Sigmoid colon (tissue), 7 donors: ENCODE measurements around the gene C2orf80. TPM values are rescaled to one million over a fixed set of nuclear protein-coding genes. Genes with fewer than 3 reads are reported as not detected.

Source experiments
- DNase-seq: peaks from one replicate; pipeline ENCODE4 v3.0.0-alpha.2; 2019
- H3K27ac ChIP-seq, 4 donors: fragments of 200-600 bp; sonication (generic); one replicate each; pipeline ENCODE4 v1.5.1; 2016 to 2019; ENCODE audit warnings: mild to moderate bottlenecking in 1 of 4
- H3K27me3 ChIP-seq, 3 donors: fragments of 200-600 bp; sonication (generic); one replicate each; pipeline ENCODE4 v1.5.1; 2019; ENCODE audit warnings: mild to moderate bottlenecking in 1 of 3
- H3K36me3 ChIP-seq, 4 donors: fragments of 200-600 bp; sonication (generic); one replicate each; pipeline ENCODE4 v1.5.1; 2016 to 2019
- H3K4me1 ChIP-seq, 4 donors: fragments of 200-600 bp; sonication (generic); one replicate each; pipeline ENCODE4 v1.5.1; 2017 to 2019
- H3K4me3 ChIP-seq, 4 donors: fragments of 200-600 bp; sonication (generic); one replicate each; pipeline ENCODE4 v1.5.1; 2017 to 2019; ENCODE audit warnings: mild to moderate bottlenecking in 2 of 4, moderate library complexity in 1 of 4
- H3K9me3 ChIP-seq, 4 donors: fragments of 200-600 bp in 3 of 4; sonication (generic) in 3 of 4; one replicate each; pipeline versions ENCODE4 v1.5.1 to v1.6.1; 2013 to 2019
- EP300 ChIP-seq, 4 donors: sonication (generic); formaldehyde crosslinking; IDR thresholded peaks; one replicate each; pipeline ENCODE4 v1.6.1; 2017; ENCODE audit warnings: antibody characterized with exemption in 4 of 4
- POLR2A ChIP-seq, 2 donors: fragments of 450-650 bp; IDR thresholded peaks; one replicate each; pipeline ENCODE4 v1.6.1; 2016; ENCODE audit warnings: antibody characterized with exemption in 2 of 2, mild to moderate bottlenecking in 2 of 2, moderate library complexity in 2 of 2
- POLR2AphosphoS5 ChIP-seq, 4 donors: sonication (generic); formaldehyde crosslinking; IDR thresholded peaks; one replicate each; pipeline ENCODE4 v1.6.1; 2017; ENCODE audit warnings: antibody characterized with exemption in 4 of 4
- WGBS, 2 donors: extraction: QIAGEN DNeasy Blood & Tissue Kit; methylation state at CpG; one replicate each; pipeline ENCODE4 v1.1.7; 2013; 5-methylcytosine and 5-hydroxymethylcytosine counted together
- intact Hi-C: fragments of 100-400 bp; cut with DNase I; formaldehyde crosslinking; loops from one replicate; pipeline ENCODE4 v1.15.1; 2023
- polyA plus RNA-seq, 3 donors: library from polyadenylated mRNA; stranded (reverse); fragments of 200-250 nt; gene quantifications; one replicate each; pipeline ENCODE4 v1.2.3, GENCODE V29; 2013
- total RNA-seq, 4 donors: library from RNA; depleted of rRNA; stranded (reverse); fragments of >200 nt; gene quantifications; one replicate each; pipeline ENCODE4 v1.1.0, GENCODE V29; 2016
- TF ChIP-seq, protein P1 (sequence below), 4 experiments: fragments of 450-650 bp in 3 of 4; fragments of 200-600 bp in 1 of 4; IDR thresholded peaks; one replicate each; pipeline ENCODE4 v1.5.1; 2016 to 2019; ENCODE audit warnings: antibody characterized with exemption in 4 of 4, mild to moderate bottlenecking in 3 of 4, moderate library complexity in 2 of 4
- donor health status: healthy with polysubstance abuse.
- donor health status: Bipolar disorder and iron deficiency.
- donor health status: healthy.

C2orf80 gene
- total and polyA plus RNA-seq, 7 donors, result not detected

DNA sequence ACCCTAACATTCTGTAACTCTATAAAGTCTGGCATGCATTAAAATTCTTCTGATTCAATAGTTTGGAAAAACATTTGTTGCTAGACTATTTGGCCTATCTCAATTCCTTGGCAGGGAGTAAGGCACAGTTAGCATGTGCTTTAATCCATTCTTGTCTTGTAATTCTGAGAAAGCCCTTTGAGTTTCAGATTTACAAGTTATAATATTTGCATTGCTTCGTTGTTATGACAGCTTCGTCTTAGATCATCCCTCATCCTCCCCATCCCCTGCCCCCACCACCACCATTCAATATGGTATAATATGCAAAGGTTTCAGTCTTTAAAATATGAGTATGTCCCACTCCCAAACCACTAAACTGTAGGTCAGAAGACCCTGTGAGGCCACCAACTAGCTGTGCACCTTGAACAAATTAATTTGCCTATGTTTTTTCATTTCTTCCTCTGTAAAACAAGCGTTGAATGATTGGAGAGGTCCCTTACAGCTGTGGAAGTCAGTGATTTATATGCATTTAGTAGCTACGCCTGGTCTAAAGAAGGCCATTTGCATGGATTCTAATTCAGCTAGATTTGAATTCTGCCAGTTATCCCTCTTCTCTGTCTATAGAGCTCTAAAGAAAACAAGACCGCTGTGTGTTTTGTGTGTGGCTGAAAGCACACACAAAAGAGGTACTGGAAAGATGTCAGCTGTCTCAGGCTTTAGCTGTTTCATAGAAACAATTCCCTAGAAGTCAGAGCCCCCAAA is 591 bp downstream of the C2orf80 start:
- H3K27me3 ChIP-seq, result peaks cover 0 to 9% (median 0%) of the 10 kb centered on the region in 3 donors
- TF ChIP-seq, protein P1, sequence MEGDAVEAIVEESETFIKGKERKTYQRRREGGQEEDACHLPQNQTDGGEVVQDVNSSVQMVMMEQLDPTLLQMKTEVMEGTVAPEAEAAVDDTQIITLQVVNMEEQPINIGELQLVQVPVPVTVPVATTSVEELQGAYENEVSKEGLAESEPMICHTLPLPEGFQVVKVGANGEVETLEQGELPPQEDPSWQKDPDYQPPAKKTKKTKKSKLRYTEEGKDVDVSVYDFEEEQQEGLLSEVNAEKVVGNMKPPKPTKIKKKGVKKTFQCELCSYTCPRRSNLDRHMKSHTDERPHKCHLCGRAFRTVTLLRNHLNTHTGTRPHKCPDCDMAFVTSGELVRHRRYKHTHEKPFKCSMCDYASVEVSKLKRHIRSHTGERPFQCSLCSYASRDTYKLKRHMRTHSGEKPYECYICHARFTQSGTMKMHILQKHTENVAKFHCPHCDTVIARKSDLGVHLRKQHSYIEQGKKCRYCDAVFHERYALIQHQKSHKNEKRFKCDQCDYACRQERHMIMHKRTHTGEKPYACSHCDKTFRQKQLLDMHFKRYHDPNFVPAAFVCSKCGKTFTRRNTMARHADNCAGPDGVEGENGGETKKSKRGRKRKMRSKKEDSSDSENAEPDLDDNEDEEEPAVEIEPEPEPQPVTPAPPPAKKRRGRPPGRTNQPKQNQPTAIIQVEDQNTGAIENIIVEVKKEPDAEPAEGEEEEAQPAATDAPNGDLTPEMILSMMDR (IDR thresholded peaks at IDR 0.05), result no peak
- TF ChIP-seq POLR2A (IDR thresholded peaks at IDR 0.05) (no peak), POLR2AphosphoS5 (IDR thresholded peaks at IDR 0.05) (no peak), EP300 (IDR thresholded peaks at IDR 0.05) (no peak)
- no peaks in the 10 kb centered on the region for H3K36me3 ChIP-seq
- H3K4me1 ChIP-seq, result no peaks in the 10 kb centered on the region
- no peak overlapping the region for H3K4me3 ChIP-seq
- DNase-seq, result no peak
- H3K9me3 ChIP-seq, result no peaks in the 10 kb centered on the region
- no peak overlapping the region for H3K27ac ChIP-seq
- WGBS, 2 donors, result 77 to 83% methylated on average over 5 of the region's 5 CpGs
- intact Hi-C loops, result no loop called here

GRCh38 chr2:208186893-208187292 is 2.9 kb downstream of the C2orf80 start:
- no peak overlapping the region for H3K27ac ChIP-seq
- TF ChIP-seq EP300 (IDR thresholded peaks at IDR 0.05) (no peak), POLR2AphosphoS5 (IDR thresholded peaks at IDR 0.05) (no peak), POLR2A (IDR thresholded peaks at IDR 0.05) (no peak)
- TF ChIP-seq, protein P1 (IDR thresholded peaks at IDR 0.05), result no peak
- no peaks in the 10 kb centered on the region for H3K9me3 ChIP-seq
- H3K36me3 ChIP-seq, result no peaks in the 10 kb centered on the region
- peaks cover 0 to 9% (median 0%) of the 10 kb centered on the region in 3 donors for H3K27me3 ChIP-seq
- DNase-seq, result no peak
- H3K4me1 ChIP-seq, result no peaks in the 10 kb centered on the region
- WGBS, 2 donors, result 68 to 73% methylated on average over 2 of the region's 2 CpGs
- H3K4me3 ChIP-seq, result no peak overlapping the region
- intact Hi-C loops, result no loop called here

GRCh38 chr2:208186465-208186864 is 3.4 kb downstream of the C2orf80 start:
- no peak overlapping the region for H3K27ac ChIP-seq
- H3K9me3 ChIP-seq, result no peaks in the 10 kb centered on the region
- H3K27me3 ChIP-seq, result peaks cover 0 to 9% (median 0%) of the 10 kb centered on the region in 3 donors
- H3K4me3 ChIP-seq, result no peak overlapping the region
- TF ChIP-seq EP300 (IDR thresholded peaks at IDR 0.05), result no peak
- TF ChIP-seq, protein P1 (IDR thresholded peaks at IDR 0.05), result no peak
- TF ChIP-seq POLR2A (IDR thresholded peaks at IDR 0.05), result no peak
- TF ChIP-seq POLR2AphosphoS5 (IDR thresholded peaks at IDR 0.05), result no peak
- no peaks in the 10 kb centered on the region for H3K36me3 ChIP-seq
- no peaks in the 10 kb centered on the region for H3K4me1 ChIP-seq
- no peak for DNase-seq
- intact Hi-C loops, result no loop called here
- WGBS, 2 donors, result 60 to 71% methylated on average over 5 of the region's 5 CpGs

DNA sequence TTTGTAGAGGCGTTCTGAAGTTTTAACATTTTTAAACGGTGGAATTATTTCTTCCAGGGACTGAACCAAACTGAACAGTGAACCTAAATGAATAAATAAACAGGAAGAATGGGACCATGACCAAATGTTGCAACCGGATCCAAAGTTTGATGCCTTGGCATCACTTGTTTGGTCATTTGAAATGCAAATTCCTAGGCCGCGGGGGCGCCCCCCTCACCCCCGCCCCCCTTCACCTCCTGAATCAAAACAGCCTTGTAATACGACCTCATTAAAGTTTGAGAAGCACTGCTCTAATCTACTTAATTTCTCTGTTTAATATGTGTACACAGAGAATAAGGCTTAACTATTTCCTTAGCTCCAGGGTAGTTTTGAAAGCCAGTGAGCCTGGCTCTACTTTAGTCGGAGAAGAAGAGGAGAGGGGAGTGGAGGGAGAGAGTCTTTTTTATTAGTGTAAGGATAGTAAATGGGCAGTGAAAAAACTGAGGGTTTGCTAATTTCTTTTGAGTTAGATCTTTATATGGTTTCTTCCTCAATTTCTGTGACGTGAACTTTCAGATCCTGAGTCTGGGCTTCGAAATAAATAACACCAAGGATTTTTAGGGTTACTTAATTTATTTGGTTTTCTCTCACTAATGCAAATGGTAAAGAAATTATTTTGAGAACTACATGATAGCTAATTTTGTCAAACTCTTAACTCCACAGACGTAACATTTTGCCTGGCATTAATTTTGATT is 5.7 kb downstream of the C2orf80 start:
- TF ChIP-seq, protein P1 (IDR thresholded peaks at IDR 0.05), result no peak
- no peak for TF ChIP-seq POLR2AphosphoS5 (IDR thresholded peaks at IDR 0.05)
- no peak for TF ChIP-seq EP300 (IDR thresholded peaks at IDR 0.05)
- no peak for TF ChIP-seq POLR2A (IDR thresholded peaks at IDR 0.05)
- Histone ChIP-seq H3K4me3 (no peak overlapping the region), H3K27ac (no peak overlapping the region), H3K9me3 (no peaks in the 10 kb centered on the region), H3K36me3 (no peaks in the 10 kb centered on the region), H3K27me3 (peaks cover 0 to 5% (median 0%) of the 10 kb centered on the region in 3 donors), H3K4me1 (no peaks in the 10 kb centered on the region)
- intact Hi-C loops, result no loop called here
- WGBS, 2 donors, result 56 to 66% methylated on average over 12 of the region's 12 CpGs
- DNase-seq, result no peak
